Neural progenitor cell (in vitro differentiated cells): ENCODE results near the gene DPH3. TPM values are rescaled to one million over a fixed set of nuclear protein-coding genes. Genes with fewer than 3 reads are reported as not detected.

ENCODE experiments used
- DNase-seq: peaks from one replicate; pipeline ENCODE4 v3.0.0-alpha.2; 2016; ENCODE audit warnings: low spot score
- H2AFZ ChIP-seq: fragments of 200-600 bp; sonication (generic); replicated peaks from 2 replicates; pipeline ENCODE4 v1.6.1; 2016; ENCODE audit warnings: antibody characterized with exemption
- H3F3A ChIP-seq: fragments of 200-600 bp; sonication (generic); 2 replicates; pipeline ENCODE4 v1.6.1; 2016; ENCODE audit warnings: antibody characterized with exemption, low read depth
- H3K27ac ChIP-seq: fragments of 200-600 bp; sonication (generic); 2 replicates; pipeline ENCODE4 v1.5.1; 2016; ENCODE audit warnings: mild to moderate bottlenecking
- H3K27me3 ChIP-seq: fragments of 200-600 bp; sonication (generic); 2 replicates; pipeline ENCODE4 v1.6.1; 2016; ENCODE audit warnings: mild to moderate bottlenecking, moderate library complexity
- H3K36me3 ChIP-seq: fragments of 200-600 bp; sonication (generic); 2 replicates; pipeline ENCODE4 v1.5.1; 2016
- H3K4me1 ChIP-seq: fragments of 200-600 bp; sonication (generic); 2 replicates; pipeline ENCODE4 v1.6.1; 2016; ENCODE audit warnings: mixed run types
- H3K4me2 ChIP-seq: fragments of 200-600 bp; sonication (generic); 2 replicates; pipeline ENCODE4 v1.6.1; 2016
- H3K4me3 ChIP-seq: fragments of 200-600 bp; sonication (generic); 2 replicates; pipeline ENCODE4 v1.5.1; 2016
- H3K79me2 ChIP-seq: fragments of 200-600 bp; sonication (generic); 2 replicates; pipeline ENCODE4 v1.6.1; 2016; ENCODE audit warnings: low read depth
- H3K9ac ChIP-seq: fragments of 200-600 bp; sonication (generic); 2 replicates; pipeline ENCODE4 v1.6.1; 2016
- H3K9me3 ChIP-seq: fragments of 200-600 bp; sonication (generic); 2 replicates; pipeline ENCODE4 v1.5.1; 2016; ENCODE audit warnings: low read depth
- H4K20me1 ChIP-seq: fragments of 200-600 bp; sonication (generic); 2 replicates; pipeline ENCODE4 v1.6.1; 2016; ENCODE audit warnings: low read depth
- H3K27ac Mint-ChIP-seq: 3 replicates; pipeline ENCODE4 v1.8.0; 2021; ENCODE audit warnings: mixed read lengths
- H3K27me3 Mint-ChIP-seq: 2 replicates; pipeline ENCODE4 v1.8.0; 2022; ENCODE audit warnings: low read depth, mild to moderate bottlenecking, inconsistent platforms, moderate library complexity, mixed read lengths; ENCODE audit not compliant: insufficient read depth
- H3K36me3 Mint-ChIP-seq: 3 replicates; pipeline ENCODE4 v1.8.0; 2021; ENCODE audit warnings: mixed read lengths
- H3K4me1 Mint-ChIP-seq: 3 replicates; pipeline ENCODE4 v1.8.0; 2021; ENCODE audit warnings: mixed read lengths
- H3K4me3 Mint-ChIP-seq: 3 replicates; pipeline ENCODE4 v1.8.0; 2021; ENCODE audit warnings: mild to moderate bottlenecking, moderate library complexity, mixed read lengths
- H3K9me3 Mint-ChIP-seq: 3 replicates; pipeline ENCODE4 v1.8.0; 2020; ENCODE audit warnings: mixed read lengths
- EZH2 ChIP-seq: fragments of 200-600 bp; sonication (generic); IDR thresholded peaks from 2 replicates; pipeline ENCODE4 v1.6.1; 2017; ENCODE audit warnings: antibody characterized with exemption, mild to moderate bottlenecking, moderate library complexity
- EZH2phosphoT487 ChIP-seq: fragments of 200-600 bp; sonication (generic); IDR thresholded peaks from 2 replicates; pipeline ENCODE4 v1.6.1; 2017; ENCODE audit warnings: antibody characterized with exemption
- total RNA-seq: library from RNA; depleted of rRNA; stranded (reverse); fragments of >200 nt; gene quantifications from 2 replicates; pipeline ENCODE4 v1.2.3, GENCODE V29; 2015; ENCODE audit warnings: low replicate concordance
- TF ChIP-seq, protein P1 (sequence below): fragments of 200-600 bp; sonication (generic); IDR thresholded peaks from 2 replicates; pipeline ENCODE4 v1.5.1; 2017; ENCODE audit warnings: antibody characterized with exemption, mild to moderate bottlenecking

The DPH3 gene
- total RNA-seq, 1 donor from 2014 or later = 31.2 TPM

DNA sequence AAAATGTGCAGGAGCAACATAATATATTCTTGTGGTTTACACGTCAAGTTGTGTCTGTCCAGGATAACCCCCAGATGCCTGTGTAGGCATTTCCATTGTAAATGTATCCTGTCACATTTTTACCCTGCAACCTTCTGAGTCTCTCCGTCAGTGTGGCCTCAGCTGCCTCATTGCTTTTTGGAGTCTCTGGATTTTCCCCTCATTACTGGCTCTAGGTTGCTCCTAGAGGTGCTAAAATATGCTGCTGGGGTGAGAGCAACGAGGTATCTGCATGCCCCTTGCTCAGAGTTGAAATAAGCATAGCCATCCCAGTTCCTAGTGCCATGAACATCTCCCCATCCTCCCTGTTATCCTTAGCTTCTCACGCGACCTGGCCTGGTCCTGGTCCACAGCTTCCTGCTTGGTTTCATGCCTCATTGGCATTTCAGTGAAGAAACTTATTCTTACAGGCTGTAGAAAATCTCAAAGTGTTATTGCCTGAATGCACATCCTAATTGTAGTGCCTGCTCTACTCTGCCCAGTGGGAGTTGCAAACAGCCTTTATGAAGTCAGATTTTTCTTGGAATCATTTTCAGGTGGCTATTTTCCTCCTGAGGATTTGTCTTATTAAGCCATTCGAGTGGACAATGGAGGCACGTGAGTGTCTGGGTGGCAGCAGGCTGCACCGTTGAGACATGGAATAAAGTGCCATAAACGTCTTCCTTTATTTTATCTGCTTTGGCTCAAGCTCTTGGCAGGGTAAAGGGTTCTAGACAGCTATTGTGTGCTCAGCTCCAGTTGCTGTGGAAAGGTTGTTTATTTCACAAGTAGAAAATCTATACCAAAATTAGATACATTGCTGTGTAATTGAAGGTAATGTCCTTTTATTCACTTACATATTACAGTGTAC lies 33.5 kb upstream of the DPH3 start:
- peaks cover 24% of the 10 kb centered on the region for H3K36me3 ChIP-seq
- TF ChIP-seq, protein P1, sequence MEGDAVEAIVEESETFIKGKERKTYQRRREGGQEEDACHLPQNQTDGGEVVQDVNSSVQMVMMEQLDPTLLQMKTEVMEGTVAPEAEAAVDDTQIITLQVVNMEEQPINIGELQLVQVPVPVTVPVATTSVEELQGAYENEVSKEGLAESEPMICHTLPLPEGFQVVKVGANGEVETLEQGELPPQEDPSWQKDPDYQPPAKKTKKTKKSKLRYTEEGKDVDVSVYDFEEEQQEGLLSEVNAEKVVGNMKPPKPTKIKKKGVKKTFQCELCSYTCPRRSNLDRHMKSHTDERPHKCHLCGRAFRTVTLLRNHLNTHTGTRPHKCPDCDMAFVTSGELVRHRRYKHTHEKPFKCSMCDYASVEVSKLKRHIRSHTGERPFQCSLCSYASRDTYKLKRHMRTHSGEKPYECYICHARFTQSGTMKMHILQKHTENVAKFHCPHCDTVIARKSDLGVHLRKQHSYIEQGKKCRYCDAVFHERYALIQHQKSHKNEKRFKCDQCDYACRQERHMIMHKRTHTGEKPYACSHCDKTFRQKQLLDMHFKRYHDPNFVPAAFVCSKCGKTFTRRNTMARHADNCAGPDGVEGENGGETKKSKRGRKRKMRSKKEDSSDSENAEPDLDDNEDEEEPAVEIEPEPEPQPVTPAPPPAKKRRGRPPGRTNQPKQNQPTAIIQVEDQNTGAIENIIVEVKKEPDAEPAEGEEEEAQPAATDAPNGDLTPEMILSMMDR = no peak
- TF ChIP-seq EZH2 (no peak), EZH2phosphoT487 (no peak)
- peaks cover 56% of the 10 kb centered on the region for H3K36me3 Mint-ChIP-seq

DNA sequence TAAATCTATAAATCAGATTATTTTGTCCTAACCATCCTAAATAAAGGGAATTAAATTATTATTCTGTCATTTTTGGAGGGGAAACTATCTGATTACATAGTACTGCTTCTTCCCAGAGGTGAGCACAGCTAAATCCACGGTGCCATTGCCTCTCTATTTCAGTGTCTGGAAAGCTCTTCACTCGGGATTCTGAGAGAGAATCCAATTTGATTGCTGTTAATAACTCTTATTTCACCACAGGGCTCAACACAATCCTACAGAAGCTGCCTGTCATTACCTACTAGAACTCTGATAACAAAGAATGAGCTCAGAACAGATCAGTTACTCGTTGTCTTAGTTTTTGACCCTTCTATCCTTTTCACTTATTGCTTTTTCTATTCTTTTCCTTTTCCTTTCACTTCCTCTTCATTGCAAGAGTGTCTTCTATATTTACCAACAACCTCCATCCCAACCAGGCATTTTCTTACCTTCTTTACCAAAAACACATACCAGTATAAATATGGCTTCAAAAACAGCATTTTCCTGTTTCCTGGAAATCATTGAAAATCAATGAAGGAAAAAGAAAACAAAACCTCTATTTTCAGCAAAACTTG lies 30.7 kb upstream of the DPH3 start:
- Histone ChIP-seq H3K27ac (no peak overlapping the region), H3K27me3 (no peaks in the 10 kb centered on the region), H3K4me3 (no peak overlapping the region), H3K36me3 (peaks cover 28% of the 10 kb centered on the region), H3F3A (peaks cover under 1% of the 10 kb centered on the region), H3K9me3 (peaks cover 7% of the 10 kb centered on the region), H3K9ac (no peak overlapping the region), H3K4me2 (no peak overlapping the region), H2AFZ (no peak overlapping the region), H3K4me1 (peaks cover under 1% of the 10 kb centered on the region), H3K79me2 (peaks cover 21% of the 10 kb centered on the region), H4K20me1 (no peaks in the 10 kb centered on the region)
- Mint-ChIP-seq H3K4me1 (no peaks in the 10 kb centered on the region), H3K36me3 (peaks cover 57% of the 10 kb centered on the region), H3K27me3 (no peaks in the 10 kb centered on the region), H3K4me3 (no peak overlapping the region), H3K27ac (no peak overlapping the region), H3K9me3 (peaks cover 11% of the 10 kb centered on the region)
- TF ChIP-seq EZH2 = no peak
- no peak for TF ChIP-seq EZH2phosphoT487
- TF ChIP-seq, protein P1 = no peak
- DNase-seq = no peak

More for the DNA sequence above, 33.5 kb upstream of the DPH3 start:
- Histone ChIP-seq H3K27me3 (no peaks in the 10 kb centered on the region), H3K4me3 (no peak overlapping the region), H3K4me2 (no peak overlapping the region), H3F3A (peaks cover 29% of the 10 kb centered on the region), H3K9ac (no peak overlapping the region), H4K20me1 (no peaks in the 10 kb centered on the region), H3K9me3 (no peaks in the 10 kb centered on the region), H2AFZ (no peak overlapping the region), H3K79me2 (peaks cover 6% of the 10 kb centered on the region), H3K27ac (no peak overlapping the region), H3K4me1 (peaks cover 29% of the 10 kb centered on the region)
- DNase-seq = no peak
- H3K4me3 Mint-ChIP-seq = no peak overlapping the region
- peaks cover 11% of the 10 kb centered on the region for H3K9me3 Mint-ChIP-seq
- H3K27me3 Mint-ChIP-seq = no peaks in the 10 kb centered on the region
- no peak overlapping the region for H3K27ac Mint-ChIP-seq
- peaks cover 12% of the 10 kb centered on the region for H3K4me1 Mint-ChIP-seq

DNA sequence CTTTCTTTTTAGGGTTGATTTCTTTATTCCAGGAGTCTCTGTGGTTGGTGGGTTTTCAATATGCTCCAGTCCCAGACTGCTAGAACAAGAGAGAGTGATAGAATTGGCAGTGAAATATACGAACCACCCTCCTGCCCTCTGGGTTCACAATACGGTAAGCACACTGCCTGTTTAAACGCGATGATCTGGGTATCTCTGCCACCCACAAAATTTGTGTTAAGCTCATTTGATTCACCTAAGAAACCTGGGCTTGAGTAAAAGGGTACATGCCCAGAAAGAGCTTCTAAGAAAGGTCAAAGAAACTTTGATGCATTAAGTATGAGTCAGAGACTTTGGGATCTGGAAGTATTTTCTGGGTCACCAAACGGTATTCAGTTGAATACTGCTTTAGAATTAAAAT lies 30.1 kb upstream of the DPH3 start:
- H3K4me3 Mint-ChIP-seq = no peak overlapping the region
- peaks cover 7% of the 10 kb centered on the region for H3K9me3 ChIP-seq
- H3K27me3 Mint-ChIP-seq = no peaks in the 10 kb centered on the region

More for the DNA sequence above, 30.1 kb upstream of the DPH3 start:
- no peaks in the 10 kb centered on the region for H3K4me1 Mint-ChIP-seq
- peaks cover 2% of the 10 kb centered on the region for H3F3A ChIP-seq
- no peaks in the 10 kb centered on the region for H4K20me1 ChIP-seq
- no peak overlapping the region for H3K27ac ChIP-seq
- TF ChIP-seq EZH2phosphoT487 = no peak
- no peak for TF ChIP-seq EZH2
- TF ChIP-seq, protein P1 = no peak
- peaks cover 21% of the 10 kb centered on the region for H3K79me2 ChIP-seq
- no peak overlapping the region for H3K9ac ChIP-seq
- no peak overlapping the region for H3K4me2 ChIP-seq
- H3K36me3 Mint-ChIP-seq = peaks cover 57% of the 10 kb centered on the region
- H3K4me1 ChIP-seq = no peaks in the 10 kb centered on the region
- no peak for DNase-seq
- H3K27me3 ChIP-seq = no peaks in the 10 kb centered on the region
- peaks cover 11% of the 10 kb centered on the region for H3K9me3 Mint-ChIP-seq
- H3K36me3 ChIP-seq = peaks cover 28% of the 10 kb centered on the region
- no peak overlapping the region for H3K27ac Mint-ChIP-seq
- no peak overlapping the region for H2AFZ ChIP-seq
- H3K4me3 ChIP-seq = no peak overlapping the region
